GM19025 (cell line): Measurements from ENCODE around the gene UBR2.
A peak's percentile ranks its signal among the peaks of the same experiment; 100 is the strongest.

Experiments
- ATAC-seq: cut with Tn5 transposase; IDR thresholded peaks from one replicate; pipeline ENCODE4 v1.9.1; 2021; ENCODE audit warnings: mild to moderate bottlenecking, low read depth, moderate library complexity; ENCODE audit not compliant: unreplicated experiment

UBR2 gene

DNA sequence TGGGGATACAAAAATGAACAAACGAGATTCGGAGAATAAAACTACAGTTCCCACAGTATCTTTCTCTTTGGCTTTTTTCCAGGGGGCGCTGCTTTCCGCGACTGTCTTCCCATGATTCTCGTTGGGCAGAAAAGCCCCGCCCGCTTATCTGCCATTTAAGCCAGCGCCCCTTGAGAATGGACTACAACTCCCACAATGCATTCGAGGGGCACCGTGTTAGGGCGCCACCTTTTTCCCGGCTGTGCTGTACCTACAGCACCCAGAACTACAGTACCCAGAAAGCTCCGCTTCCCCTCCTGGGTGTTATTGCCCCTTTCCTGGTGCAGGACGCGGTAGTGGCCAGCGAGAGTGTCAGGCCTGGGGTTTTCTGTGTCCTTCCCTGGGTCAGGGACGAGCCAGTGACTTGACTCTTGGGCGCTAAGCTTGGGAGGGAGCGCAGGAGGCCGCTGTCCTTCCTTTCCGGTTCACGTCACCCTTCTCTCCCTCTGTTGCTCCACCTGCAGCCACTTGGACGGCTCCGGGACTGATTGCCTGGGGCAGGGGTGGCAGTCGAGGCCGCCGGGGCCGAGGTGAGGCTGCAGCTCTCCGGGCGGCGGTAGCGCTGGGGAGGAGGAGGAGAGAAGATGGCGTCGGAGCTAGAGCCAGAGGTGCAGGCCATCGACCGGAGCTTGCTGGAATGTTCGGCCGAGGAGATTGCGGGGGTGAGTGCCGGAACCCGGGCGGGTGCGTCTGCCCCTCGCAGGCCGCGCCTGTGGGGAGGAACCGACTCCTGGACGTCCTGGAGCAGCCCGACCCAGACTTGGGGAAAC is at the start of gene UBR2:
TSS of gene UBR2 (plus strand) at position 333 of the 809 bp plus-strand sequence. CDS start at position 624, 291 bp downstream.
- ATAC-seq = peak; percentile 95

GRCh38 chr6:42514745-42515144 is 49.1 kb upstream of the UBR2 start:
- ATAC-seq = no peak

GRCh38 chr6:42519779-42520178 is 44.0 kb upstream of the UBR2 start:
- ATAC-seq = no peak

- no peak for ATAC-seq
Measured at GRCh38 chr6:42520786-42521607, 42.8 kb upstream of the UBR2 start.

DNA sequence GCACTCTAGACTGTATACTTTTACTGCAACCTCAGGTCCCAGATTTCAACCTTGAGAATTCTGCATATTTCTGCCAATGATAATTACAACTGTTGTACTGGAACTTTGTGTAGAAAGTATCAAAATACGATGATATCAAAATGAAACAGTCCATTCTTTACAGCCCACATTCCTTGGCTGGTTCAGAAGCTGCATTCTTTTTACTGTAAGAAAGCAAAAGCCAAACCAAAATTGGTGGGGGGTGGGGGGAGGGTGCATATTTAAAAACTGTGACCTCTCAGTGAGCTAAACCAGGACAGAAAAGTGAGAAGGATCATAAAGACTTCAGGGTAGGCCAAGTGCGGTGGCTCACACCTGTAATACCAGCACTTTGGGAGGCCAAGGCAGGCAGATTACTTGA is 41.8 kb upstream of the UBR2 start:
- no peak for ATAC-seq

DNA sequence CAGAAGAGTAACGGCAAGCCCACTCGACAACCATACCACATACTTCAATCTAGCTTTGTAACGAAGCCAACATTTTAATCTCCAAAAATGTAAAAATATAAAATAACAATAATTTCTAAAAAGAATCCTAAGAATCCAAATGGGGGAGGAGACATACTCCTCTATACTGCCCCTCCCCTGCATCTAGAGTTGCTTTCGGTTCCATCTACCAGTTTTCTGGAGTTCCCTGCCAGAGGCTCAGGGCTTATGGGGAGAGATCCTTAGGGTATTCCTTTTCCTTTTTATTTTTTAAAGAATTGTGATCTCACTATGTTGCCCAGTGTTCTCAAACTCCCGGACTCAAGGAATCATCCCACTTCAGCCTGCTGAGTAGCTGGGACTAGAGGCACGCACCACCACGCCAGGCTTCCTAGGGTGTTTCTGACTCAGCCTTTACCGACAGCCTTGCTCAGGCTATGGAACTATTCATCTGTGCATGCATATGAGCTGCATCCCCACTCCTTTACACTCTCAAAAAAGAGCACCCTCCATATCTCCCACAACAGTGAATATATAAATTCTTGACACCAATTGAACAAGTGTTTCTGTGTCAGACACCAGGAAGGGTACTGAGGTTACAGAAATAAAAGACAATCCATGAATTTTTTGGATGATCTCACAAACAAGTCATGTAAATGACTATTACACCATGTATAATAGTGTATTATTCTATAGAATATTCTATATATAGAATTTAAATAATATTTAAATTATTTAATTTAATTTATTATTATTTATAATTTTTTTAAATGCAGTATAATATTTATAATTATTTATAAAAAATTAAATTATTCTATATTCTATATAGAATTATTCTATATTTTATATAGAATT is 40.7 kb upstream of the UBR2 start:
- ATAC-seq = no peak

GRCh38 chr6:42525206-42525605 is 38.6 kb upstream of the UBR2 start:
- ATAC-seq = no peak

DNA sequence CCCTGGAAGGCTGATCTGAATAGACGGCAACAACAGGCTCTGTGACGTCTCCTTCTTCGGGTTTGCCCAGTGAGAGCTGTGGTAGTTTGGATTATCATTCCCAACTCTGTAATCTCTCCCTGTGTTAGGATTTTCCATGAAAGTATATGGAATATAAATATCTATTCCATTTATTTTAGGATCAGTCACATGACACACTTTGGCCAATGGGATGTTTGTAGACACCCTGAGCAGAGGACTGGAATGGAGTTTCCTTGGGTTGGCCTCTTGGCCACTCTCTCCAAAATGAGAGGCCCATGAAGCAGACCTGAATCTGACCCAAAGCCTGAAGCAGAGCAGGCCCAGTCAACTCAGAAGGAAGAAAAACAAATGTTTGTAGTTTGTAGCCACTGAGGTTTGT is 37.2 kb upstream of the UBR2 start:
- no peak for ATAC-seq

DNA sequence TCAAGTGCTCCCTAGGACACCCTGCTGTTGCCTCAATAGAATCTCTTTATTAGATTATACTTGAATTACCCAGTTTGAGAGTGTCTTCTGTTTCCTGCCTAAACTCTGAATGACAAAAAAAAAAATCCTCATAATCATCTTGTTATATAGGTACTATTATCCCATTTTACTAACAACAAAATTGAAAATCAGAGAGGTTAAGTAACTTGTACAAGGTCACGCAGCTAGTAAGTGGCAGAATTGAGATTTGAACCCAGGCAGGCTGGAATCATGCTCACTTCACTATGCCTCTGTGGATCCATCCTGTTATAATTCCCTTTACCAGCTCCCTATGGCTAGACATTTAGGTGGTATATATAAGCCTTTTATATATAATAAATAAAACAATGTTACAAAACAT is 36.6 kb upstream of the UBR2 start:
- no peak for ATAC-seq

DNA sequence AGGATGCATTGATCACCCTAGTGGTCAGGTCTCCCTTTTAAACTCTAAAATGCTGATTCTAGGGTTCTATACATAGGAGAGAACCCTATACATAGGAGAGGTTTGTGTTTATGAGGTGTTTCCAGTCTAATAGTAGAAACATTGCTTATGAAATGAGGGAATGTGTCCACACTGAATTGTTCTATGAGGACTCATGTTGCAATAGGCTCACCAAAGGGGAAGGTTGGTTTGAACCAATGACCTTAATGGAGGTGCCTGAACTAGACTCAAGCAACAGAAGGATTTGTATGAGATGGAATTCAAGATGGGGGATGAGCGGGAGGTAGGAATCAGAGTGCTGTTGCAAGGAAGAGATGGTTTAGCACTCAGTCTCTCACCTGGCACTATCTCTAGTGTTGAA is 33.5 kb upstream of the UBR2 start:
- ATAC-seq = no peak

GRCh38 chr6:42530751-42531150 is 33.1 kb upstream of the UBR2 start:
- ATAC-seq = no peak

DNA sequence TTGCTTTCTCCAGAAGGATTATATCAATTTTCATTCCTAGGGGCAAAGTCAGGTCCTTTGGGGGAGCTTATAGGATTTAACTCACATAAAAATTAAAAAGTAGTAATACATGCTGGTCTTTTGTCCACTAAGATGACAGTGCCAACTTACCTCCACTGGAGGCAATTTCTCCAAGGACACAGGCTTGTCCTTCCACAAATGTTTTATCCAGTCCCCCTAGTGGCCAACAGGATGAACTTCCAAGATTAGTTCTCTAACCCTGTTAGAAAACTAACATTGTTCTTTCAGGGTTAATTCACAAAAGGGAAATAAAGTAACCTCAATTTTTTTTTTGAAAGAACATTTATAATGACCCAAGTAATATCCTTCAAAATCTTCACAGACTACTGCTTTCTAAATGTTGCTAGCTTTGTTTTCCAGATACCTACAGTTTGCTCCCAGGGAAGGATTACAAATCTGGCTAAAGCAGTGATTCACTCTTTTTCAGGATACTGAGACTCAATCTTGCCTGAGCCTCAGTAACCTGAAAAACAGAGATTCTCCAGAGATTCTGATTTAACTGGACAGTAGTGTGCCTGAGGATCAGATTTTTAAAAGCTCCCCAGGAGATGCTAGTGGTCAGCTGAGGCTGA is 31.7 kb upstream of the UBR2 start:
- no peak for ATAC-seq

DNA sequence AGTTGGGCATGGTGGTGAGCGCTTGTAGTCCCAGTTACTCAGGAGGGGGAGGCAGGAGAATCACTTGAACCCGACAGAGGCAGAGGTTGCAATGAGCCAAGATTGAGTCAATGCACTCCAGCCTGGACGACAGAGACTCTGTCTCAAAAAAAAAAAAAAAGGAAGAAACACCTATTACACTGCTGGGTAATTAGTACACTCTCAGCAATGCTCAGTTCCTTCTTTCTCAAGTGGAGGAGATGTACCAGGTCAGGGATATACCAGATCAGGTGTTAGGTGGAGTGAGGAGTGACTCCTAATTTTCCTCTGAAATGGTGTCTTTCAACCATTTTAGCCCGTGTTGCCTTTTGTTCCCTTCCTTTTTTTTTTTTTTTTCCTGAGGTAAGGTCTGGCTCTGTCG is 30.0 kb upstream of the UBR2 start:
- ATAC-seq = no peak

DNA sequence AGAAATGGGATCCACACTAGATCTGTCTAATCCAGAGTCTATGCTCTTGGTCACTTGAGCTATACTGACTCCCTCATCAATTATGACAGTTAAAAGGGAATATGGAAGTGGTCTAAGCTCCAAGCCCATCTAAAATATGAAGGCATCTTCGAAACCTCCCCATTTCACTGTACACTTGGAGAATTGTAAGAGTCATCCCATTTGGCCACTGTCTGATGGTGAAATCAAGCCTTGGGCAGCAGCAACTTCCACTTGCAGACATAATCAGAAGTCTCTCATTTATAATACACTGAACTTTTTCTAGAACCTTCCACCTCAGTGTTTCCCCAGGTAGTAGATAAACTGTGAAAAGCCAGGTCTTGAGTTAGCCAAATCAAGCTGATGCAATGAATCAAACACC is 26.3 kb upstream of the UBR2 start:
- no peak for ATAC-seq

GRCh38 chr6:42539135-42539534 is 24.7 kb upstream of the UBR2 start:
- ATAC-seq = no peak

DNA sequence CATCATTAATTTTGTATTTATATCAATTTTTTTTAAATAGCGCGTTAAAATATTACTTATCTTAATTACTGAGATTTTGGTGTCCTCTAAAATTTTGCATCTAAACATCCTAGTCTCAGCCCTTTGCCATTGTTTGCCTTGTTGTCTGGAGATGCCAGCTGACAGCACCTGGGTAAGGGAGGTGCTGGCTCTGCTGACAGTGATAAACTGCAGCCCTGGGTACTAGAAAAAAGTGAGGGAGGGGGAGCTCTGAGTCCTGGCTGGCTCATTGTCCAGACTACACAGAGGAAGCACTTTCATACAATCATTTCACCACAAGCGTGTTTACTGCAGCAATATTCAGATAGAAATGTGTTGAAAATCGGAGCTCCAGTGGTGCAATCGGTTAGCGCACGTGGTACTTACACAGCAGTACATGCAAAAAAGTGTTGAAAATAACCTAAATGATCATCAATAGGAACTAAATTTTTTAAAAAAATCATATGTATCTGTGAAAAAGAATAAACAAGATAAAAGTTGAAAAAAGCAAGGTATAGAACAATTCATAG is 18.5 kb upstream of the UBR2 start:
- no peak for ATAC-seq

DNA sequence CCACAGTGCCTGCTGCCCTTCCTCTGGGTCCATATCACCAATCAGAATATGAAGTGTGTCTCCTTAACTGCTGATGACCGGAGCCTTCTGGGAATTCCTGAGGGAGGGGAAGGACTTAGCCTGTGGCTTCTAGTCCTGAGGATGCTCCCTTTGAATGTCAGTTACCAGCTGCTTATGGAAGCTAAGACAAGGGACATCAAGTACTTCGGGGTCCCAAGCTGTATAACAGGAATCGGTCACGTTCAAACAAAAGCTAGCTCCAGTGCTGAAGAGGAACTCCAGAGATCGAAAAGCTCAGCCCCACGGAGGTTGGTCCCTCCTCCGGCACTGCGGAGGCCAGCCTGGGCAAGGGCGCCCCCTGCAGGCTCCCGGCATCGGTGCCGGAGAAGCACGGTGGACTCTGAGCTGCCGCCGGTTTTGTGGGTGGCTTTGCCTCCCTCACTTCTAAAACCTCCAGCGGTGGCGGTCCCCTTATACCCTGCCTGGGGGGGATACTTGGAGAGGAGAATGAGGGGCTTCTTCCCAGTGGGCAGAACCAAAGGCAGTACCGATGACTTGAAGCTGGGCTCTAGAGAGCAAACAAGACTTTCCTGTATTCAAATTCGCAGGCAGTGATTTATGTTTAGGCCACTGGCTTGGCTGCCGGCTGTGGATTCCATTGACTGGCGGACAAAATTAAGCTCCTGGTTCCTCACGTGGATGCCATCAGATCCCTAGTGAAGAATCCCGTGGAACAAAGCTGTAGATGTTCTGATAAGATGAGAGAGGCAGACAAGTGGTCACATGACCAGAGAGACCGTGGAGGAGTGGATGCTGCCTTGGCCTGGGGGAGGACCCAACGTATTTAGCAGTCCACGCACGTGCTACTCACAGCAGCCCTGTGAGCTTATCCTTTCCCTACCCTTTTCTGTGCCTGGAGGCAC is 16.2 kb upstream of the UBR2 start:
- peak; percentile 64 for ATAC-seq

DNA sequence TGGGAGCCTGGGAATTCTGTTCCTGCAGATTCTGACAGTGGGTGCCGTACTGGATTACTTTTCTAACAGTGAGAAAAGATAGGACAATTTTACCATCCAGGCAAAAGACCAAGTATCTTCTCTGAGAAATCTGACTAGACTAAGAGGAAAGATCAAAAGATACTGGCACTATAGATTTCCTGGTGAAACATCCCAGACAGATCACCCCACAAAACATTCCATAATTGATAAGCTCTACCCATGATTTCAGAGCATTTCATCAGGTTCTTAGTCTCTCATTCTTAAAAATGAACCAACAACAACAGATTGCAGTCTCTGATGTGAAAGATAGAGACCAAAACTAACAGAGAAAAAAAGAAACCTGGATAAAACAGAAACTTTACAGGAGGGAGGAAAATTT is 13.6 kb upstream of the UBR2 start:
- no peak for ATAC-seq

GRCh38 chr6:42551217-42551616 is 12.6 kb upstream of the UBR2 start:
- no peak for ATAC-seq
